ENCODE results near the gene RAB35.

GRCh38 chr12:120156315-120157259, 40.0 kb upstream of the RAB35 start:
- TF ChIP-seq CTCF (IDR thresholded peaks at IDR 0.05): no peak
- no peak for TF ChIP-seq POLR2A (IDR thresholded peaks at IDR 0.05)
